Left colon (tissue), 2 donors: Measurements from ENCODE around the gene MTMR3. TPM values are rescaled to one million over a fixed set of nuclear protein-coding genes. Genes with fewer than 3 reads are reported as not detected.
"Not testable (repeated sequence)": the region's sequence is repeated elsewhere in the genome, so short reads cannot be mapped to it uniquely, and the experiment has no call there.

Experiments
- ATAC-seq: fragments of 200-7000 bp; cut with Tn5 transposase; one replicate; pipeline ENCODE4 v1.9.1; 2020; ENCODE audit warnings: mild to moderate bottlenecking, moderate library complexity
- DNase-seq, 2 donors: peaks; one replicate each; pipeline ENCODE4 v3.0.0-alpha.2; 2020
- intact Hi-C, 2 donors: fragments of 100-400 bp; cut with DNase I in 1 of 2; cut with micrococcal nuclease in 1 of 2; formaldehyde crosslinking; loops; one replicate each; pipeline versions ENCODE4 v1.11.2 to v1.14.0; 2022; cut with DNase I, micrococcal nuclease
- total RNA-seq, 2 donors: library from RNA; stranded (reverse); fragmentation: NEBNext Ultra II Directional; extraction: Animal tissue kit (Norgen Biotek cat#: 25700); gene quantifications; one replicate each; pipeline ENCODE4 v1.2.1, GENCODE V29; 2021
- donor health status: DM: no; HTN: no; CAD: no.
- donor health status: DM: yes; HTN: yes; CAD: no.

MTMR3 gene
- total RNA-seq, 2 donors from 2014 or later = 43.8 to 44.6 TPM

DNA sequence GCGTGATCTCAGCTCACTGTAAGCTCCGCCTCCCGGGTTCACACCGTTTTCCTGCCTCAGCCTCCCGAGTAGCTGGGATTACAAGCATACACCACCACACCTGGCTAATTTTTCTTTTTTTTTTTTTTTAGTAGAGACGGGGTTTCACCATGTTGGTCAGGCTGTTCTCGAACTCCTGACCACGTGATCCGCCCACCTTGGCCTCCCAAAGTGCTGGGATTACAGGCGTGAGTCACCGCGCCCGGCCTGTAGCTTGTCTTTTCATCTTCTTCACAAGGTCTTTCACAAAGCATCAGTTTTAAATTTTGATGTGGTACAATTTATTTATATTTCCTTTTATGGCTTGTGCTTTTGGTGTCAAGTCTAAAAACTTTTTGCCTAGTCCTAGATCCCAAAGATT is 17.4 kb upstream of the MTMR3 start:
- intact Hi-C loops = not testable (repeated sequence)

GRCh38 chr22:29867260-29867659 is 15.7 kb upstream of the MTMR3 start:
- DNase-seq (no peak), ATAC-seq (no peak)
- intact Hi-C loops = no loop called here

More for the DNA sequence above, 17.4 kb upstream of the MTMR3 start:
- not testable (repeated sequence) for DNase-seq, ATAC-seq

DNA sequence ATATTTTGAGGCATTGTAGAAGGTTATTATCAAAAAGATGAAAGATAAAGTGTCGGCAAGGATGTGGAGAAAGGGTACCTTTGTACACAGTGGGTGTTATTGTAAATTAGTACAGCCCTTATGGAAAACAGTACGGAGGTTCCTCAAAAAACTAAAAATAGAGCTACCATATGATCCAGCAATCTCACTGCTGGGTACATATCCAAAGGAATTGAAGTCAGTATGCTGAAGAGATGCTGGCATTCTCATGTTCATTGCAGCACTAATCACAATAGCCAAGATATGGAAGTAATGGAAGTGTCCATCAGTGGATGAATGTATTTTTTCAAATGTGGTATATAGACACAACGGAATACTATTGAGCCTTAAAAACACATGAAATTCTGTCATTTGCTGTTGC is 15.1 kb upstream of the MTMR3 start:
- intact Hi-C loops = no loop called here
- DNase-seq = no peak
- ATAC-seq = no peak

- DNase-seq = no peak
- no peak for ATAC-seq
- intact Hi-C loops = no loop called here
Measured at GRCh38 chr22:29870574-29870973, 12.4 kb upstream of the MTMR3 start.

- intact Hi-C loops = no loop called here
- ATAC-seq (peak; percentile 85), DNase-seq (peak in 1 of 2 donors; percentile 32)
Measured at GRCh38 chr22:29871684-29872083, 11.3 kb upstream of the MTMR3 start.

DNA sequence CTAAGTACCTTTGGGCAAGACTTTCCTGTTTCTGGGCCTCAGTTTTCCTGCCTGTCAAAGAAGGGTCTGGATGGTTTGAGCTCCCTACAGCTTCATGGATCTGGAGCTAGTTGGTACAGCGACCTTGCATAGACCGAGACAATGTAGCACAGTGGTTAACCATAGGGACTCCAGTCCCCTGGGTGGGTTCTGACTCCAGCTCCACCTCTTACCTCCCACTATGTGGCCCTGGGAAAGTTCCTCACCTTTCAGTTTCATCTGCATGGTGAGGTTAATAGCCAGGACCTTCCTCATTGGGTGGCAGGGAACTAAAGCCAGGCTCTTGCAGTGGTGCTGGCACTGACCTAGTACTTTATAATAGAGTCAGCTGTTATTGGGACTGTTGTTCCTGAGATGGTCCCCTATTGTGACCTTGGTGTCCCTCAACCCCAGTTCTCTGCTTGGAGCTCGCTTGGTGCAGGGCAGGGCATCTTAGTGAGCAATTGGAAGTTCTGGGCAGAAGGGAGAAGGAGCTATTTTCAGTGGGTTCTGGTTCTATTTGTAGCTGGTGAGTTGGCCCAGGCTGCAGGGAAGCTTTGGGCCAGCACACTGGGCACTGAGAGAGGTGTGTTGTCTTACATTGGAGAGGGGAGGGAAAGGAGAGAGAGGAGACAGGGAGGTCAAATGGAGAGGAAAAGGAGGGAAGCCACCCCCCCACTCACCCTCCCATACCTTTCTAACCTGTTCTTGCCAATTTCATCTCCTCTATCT is 10.7 kb upstream of the MTMR3 start:
- ATAC-seq (peak; percentile 34), DNase-seq (no peak)
- intact Hi-C loops = no loop called here

GRCh38 chr22:29872989-29873388 is 10.0 kb upstream of the MTMR3 start:
- no peak for DNase-seq
- no peak for ATAC-seq
- intact Hi-C loops = no loop called here

- intact Hi-C loops = no loop called here
- DNase-seq = no peak
- ATAC-seq = no peak
Measured at GRCh38 chr22:29873943-29874342, 9.0 kb upstream of the MTMR3 start.

DNA sequence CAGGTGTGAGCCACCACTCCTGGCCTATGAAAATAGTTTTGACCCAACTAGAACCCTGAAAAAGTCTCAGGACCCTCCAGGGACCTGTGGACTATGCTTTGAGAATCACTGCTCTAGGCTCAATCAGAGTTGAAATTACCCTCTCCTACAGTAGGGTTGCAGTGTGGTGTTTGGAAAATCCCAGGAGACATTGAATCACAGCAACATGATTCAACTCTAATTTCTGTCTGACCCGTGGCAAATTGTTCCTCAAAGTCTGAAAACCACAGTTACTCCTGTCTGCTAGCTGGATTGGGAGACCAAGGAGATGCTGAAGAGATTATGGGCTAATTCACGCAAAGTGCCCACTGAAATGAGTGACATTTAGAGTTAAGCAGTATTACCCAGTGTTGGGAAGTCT is 5.4 kb upstream of the MTMR3 start:
- intact Hi-C loops = no loop called here
- ATAC-seq = no peak
- DNase-seq = no peak

DNA sequence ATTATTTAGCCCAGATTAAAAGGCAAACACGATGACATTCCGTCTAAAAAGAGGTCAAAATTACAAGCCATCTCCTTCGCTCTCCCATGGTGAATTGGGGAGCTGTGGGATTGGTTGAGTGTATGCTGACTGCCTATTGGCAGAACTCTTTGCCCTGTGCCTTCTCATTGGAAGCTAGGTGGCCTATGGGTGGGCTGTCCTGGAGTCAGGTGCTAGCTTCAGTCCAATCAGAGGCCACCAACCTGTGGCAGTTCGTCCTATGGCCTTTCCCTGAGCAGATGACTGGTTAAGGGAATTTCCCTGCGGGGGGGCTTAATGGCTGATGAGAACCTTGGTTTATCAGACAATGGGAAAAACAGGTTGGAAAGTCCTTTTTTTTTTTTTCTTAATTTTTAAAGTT is 3.2 kb upstream of the MTMR3 start:
- DNase-seq (no peak), ATAC-seq (no peak)
- intact Hi-C loops = no loop called here

GRCh38 chr22:29882716-29883044 is 294 bp upstream of the MTMR3 start:
- intact Hi-C loops = no loop called here
- ATAC-seq (no peak), DNase-seq (no peak)

GRCh38 chr22:29883775-29884097 is 762 bp downstream of the MTMR3 start:
- ATAC-seq (no peak), DNase-seq (no peak)
- intact Hi-C loops = no loop called here

- no peak for DNase-seq
- intact Hi-C loops = no loop called here
- no peak for ATAC-seq
Measured at GRCh38 chr22:29885610-29886009, 2.6 kb downstream of the MTMR3 start.

DNA sequence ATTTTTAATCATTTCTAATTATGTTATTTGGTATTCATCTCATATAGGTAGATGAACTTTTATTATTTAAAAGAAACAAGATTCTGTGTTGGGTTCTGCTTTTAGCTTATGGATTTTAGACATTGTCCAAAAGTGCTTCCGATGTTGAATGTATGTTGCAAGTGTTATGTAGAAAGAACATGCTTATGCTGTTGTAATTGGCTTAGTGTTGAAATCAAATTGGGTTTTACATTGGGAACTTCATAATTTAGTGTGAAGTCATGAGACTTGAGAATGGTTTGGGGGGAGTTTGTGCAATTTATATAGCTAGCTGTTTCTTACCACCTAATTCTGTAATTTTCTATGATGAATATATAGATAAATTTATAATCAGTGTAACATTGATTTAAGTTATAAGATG is 3.6 kb downstream of the MTMR3 start:
- intact Hi-C loops = no loop called here
- no peak for ATAC-seq

GRCh38 chr22:29887358-29887757 is 4.4 kb downstream of the MTMR3 start:
- ATAC-seq (no peak), DNase-seq (no peak)
- intact Hi-C loops = no loop called here

More for the DNA sequence above, 3.6 kb downstream of the MTMR3 start:
- DNase-seq = no peak

DNA sequence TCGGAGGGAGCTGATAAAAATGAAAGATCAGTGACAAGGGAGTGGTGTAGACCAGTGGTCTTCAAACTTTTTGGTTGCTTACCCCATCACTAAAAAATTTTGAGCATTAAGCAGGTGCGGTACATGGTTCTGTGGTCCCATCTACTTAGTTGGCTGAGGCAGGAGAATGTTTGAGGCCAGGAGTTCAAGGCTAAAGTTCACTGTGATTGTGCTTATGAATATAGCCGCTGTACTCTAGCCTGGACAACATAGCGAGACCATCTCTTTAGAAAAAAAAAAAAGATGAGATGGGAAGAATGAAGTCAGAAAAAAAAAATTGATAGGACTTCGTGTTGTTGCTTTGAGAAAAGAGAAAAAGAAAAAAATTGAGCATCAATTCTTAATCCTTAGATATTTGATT is 7.8 kb downstream of the MTMR3 start:
- no peak for ATAC-seq
- intact Hi-C loops = no loop called here
- DNase-seq = no peak

GRCh38 chr22:29892315-29893156 is 9.6 kb downstream of the MTMR3 start:
- intact Hi-C loops = no loop called here

GRCh38 chr22:29901354-29901753 is 18.4 kb downstream of the MTMR3 start:
- DNase-seq = no peak
- no peak for ATAC-seq
- intact Hi-C loops = no loop called here

More at GRCh38 chr22:29892315-29893156, 9.6 kb downstream of the MTMR3 start:
- DNase-seq = no peak
- no peak for ATAC-seq

DNA sequence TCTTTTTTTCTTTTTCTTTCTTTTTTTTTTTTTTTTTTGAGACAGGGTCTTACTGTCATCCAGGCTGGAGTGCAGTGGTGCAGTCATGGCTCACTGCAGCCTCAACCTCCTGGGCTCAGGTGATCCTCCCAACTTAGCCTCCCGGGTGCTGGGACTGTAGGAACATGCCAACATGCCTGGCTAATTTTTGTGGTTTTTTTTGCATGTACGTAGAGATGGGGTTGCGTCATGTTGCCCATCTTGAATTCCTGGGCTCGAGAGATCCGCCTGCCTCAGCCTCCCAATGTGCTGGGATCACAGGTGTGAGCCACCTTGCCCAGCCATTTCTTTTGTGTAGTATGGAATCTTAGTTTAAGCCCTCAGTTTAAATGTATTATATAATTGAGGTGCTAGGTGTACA is 20.4 kb downstream of the MTMR3 start:
- no peak for DNase-seq
- intact Hi-C loops = no loop called here
- no peak for ATAC-seq

GRCh38 chr22:29904020-29904419 is 21.0 kb downstream of the MTMR3 start:
- DNase-seq (no peak), ATAC-seq (no peak)
- intact Hi-C loops = no loop called here
